Stomach (tissue), 9 donors: ENCODE data around the gene FAAP20. TPM values are rescaled to one million over a fixed set of nuclear protein-coding genes. Genes with fewer than 3 reads are reported as not detected.

ENCODE experiments used
- DNase-seq, 2 donors: peaks; one replicate each; pipeline versions ENCODE4 v3.0.0 to v3.0.0-alpha.2; 2013 to 2019
- H3K27ac ChIP-seq, 5 donors: fragments of 200-600 bp in 4 of 5; sonication (generic) in 4 of 5; one replicate each; pipeline ENCODE4 v1.5.1; 2013 to 2019; ENCODE audit warnings: mild to moderate bottlenecking in 1 of 5, moderate library complexity in 1 of 5
- H3K27me3 ChIP-seq, 3 donors: fragments of 200-600 bp; sonication (generic); one replicate each; pipeline ENCODE4 v1.5.1; 2017 to 2019; ENCODE audit warnings: mixed run types in 1 of 3
- H3K36me3 ChIP-seq, 4 donors: fragments of 200-600 bp; sonication (generic); 1 replicate in 3 of 4; 2 replicates in 1 of 4; pipeline ENCODE4 v1.5.1; 2016 to 2019
- H3K4me1 ChIP-seq, 4 donors: fragments of 200-600 bp; sonication (generic); one replicate each; pipeline ENCODE4 v1.5.1; 2016 to 2019
- H3K4me3 ChIP-seq, 4 donors: fragments of 200-600 bp; sonication (generic) in 3 of 4; one replicate each; pipeline ENCODE4 v1.5.1; 2016 to 2019; ENCODE audit warnings: mild to moderate bottlenecking in 1 of 4
- H3K9me3 ChIP-seq, 4 donors: fragments of 200-600 bp; sonication (generic); one replicate each; pipeline ENCODE4 v1.5.1; 2016 to 2019
- CTCF ChIP-seq, 7 experiments: fragments of 450-650 bp in 4 of 7; fragments of 200-600 bp in 3 of 7; sonication (generic) in 3 of 7; IDR thresholded peaks; one replicate each; pipeline ENCODE4 v1.5.1; 2016 to 2019; ENCODE audit warnings: antibody characterized with exemption in 7 of 7, control low read depth in 2 of 7, mild to moderate bottlenecking in 1 of 7
- EP300 ChIP-seq: sonication (generic); formaldehyde crosslinking; IDR thresholded peaks from one replicate; pipeline ENCODE4 v1.6.1; 2017; ENCODE audit warnings: antibody characterized with exemption
- POLR2A ChIP-seq, 4 donors: fragments of 450-650 bp; IDR thresholded peaks; one replicate each; pipeline ENCODE4 v1.6.1; 2016; ENCODE audit warnings: antibody characterized with exemption in 4 of 4, control low read depth in 2 of 4, mild to moderate bottlenecking in 1 of 4, moderate library complexity in 1 of 4
- POLR2AphosphoS5 ChIP-seq, 3 donors: sonication (generic); formaldehyde crosslinking; IDR thresholded peaks; one replicate each; pipeline ENCODE4 v1.6.1; 2016; ENCODE audit warnings: antibody characterized with exemption in 3 of 3
- WGBS, 5 donors: extraction: QIAGEN DNeasy Blood & Tissue Kit in 3 of 5; methylation state at CpG; one replicate each; pipeline versions ENCODE4 v1.1.5 to v1.1.7; 2013 to 2018; 5-methylcytosine and 5-hydroxymethylcytosine counted together
- intact Hi-C: fragments of 100-400 bp; cut with DNase I; formaldehyde crosslinking; loops from one replicate; pipeline ENCODE4 v1.15.1; 2023; ENCODE audit warnings: low total_unique reads
- polyA plus RNA-seq, 3 donors: library from polyadenylated mRNA; stranded (reverse); fragments of 200-250 nt; gene quantifications; one replicate each; pipeline ENCODE4 v1.2.3, GENCODE V29; 2013
- total RNA-seq, 5 donors: library from RNA; depleted of rRNA; stranded (reverse); fragments of >200 nt; gene quantifications; one replicate each; pipeline versions ENCODE4 v1.1.0 to v1.2.3, GENCODE V29; 2014 to 2016
- donor health status: healthy with polysubstance abuse.
- donor health status: Bipolar disorder and iron deficiency.
- donor health status: healthy.

Gene FAAP20
- total and polyA plus RNA-seq, 8 donors = 8.2 to 170 (median 67.1) TPM

- no peak for TF ChIP-seq EP300
- TF ChIP-seq POLR2A (IDR thresholded peaks at IDR 0.05) = no peak
- TF ChIP-seq CTCF (IDR thresholded peaks at IDR 0.05) = no peak
- no peak for TF ChIP-seq POLR2AphosphoS5 (IDR thresholded peaks at IDR 0.05)
- DNase-seq = no peak
- Histone ChIP-seq H3K4me1 (no peaks in the 10 kb centered on the region), H3K4me3 (no peak overlapping the region), H3K27me3 (no peaks in the 10 kb centered on the region), H3K36me3 (peaks cover 0 to 24% (median 14%) of the 10 kb centered on the region in 4 donors), H3K9me3 (peaks cover 0 to 2% (median 0%) of the 10 kb centered on the region in 4 donors), H3K27ac (no peak overlapping the region)
- WGBS, 5 donors = 86 to 95% (median 92%) methylated on average over 12 of the region's 12 CpGs
- intact Hi-C loops = no loop called here
Measured at GRCh38 chr1:2168535-2168934, 26.0 kb downstream of the FAAP20 start.

- no peak for TF ChIP-seq POLR2A (IDR thresholded peaks at IDR 0.05)
- TF ChIP-seq POLR2AphosphoS5 (IDR thresholded peaks at IDR 0.05) = no peak
- TF ChIP-seq CTCF (IDR thresholded peaks at IDR 0.05) = no peak
- no peak for TF ChIP-seq EP300
- Histone ChIP-seq H3K36me3 (peaks cover 0 to 28% (median 19%) of the 10 kb centered on the region in 4 donors), H3K27me3 (no peaks in the 10 kb centered on the region), H3K4me3 (no peak overlapping the region), H3K27ac (no peak overlapping the region), H3K9me3 (peaks cover 0 to 2% (median 0%) of the 10 kb centered on the region in 4 donors), H3K4me1 (no peaks in the 10 kb centered on the region)
- 92 to 95% (median 94%) methylated on average over 13 of the region's 13 CpGs for WGBS, 5 donors
- intact Hi-C loops = no loop called here
- DNase-seq = no peak
Measured at GRCh38 chr1:2168090-2168489, 26.5 kb downstream of the FAAP20 start.

GRCh38 chr1:2166695-2167094 is 27.9 kb downstream of the FAAP20 start:
- WGBS, 5 donors = 92 to 98% (median 97%) methylated on average over 3 to 10 of the region's 10 CpGs
- DNase-seq = no peak
- Histone ChIP-seq H3K9me3 (peaks cover 0 to 2% (median 0%) of the 10 kb centered on the region in 4 donors), H3K4me3 (no peak overlapping the region), H3K36me3 (peaks cover 0 to 21% (median 13%) of the 10 kb centered on the region in 4 donors), H3K4me1 (no peaks in the 10 kb centered on the region), H3K27ac (no peak overlapping the region), H3K27me3 (no peaks in the 10 kb centered on the region)
- intact Hi-C loops = no loop called here
- TF ChIP-seq EP300 (no peak), POLR2A (IDR thresholded peaks at IDR 0.05) (no peak)

GRCh38 chr1:2166254-2166653 is 28.3 kb downstream of the FAAP20 start:
- Histone ChIP-seq H3K27me3 (no peaks in the 10 kb centered on the region), H3K9me3 (peaks cover 0 to 2% (median 0%) of the 10 kb centered on the region in 4 donors), H3K4me3 (no peak overlapping the region), H3K4me1 (no peaks in the 10 kb centered on the region), H3K36me3 (peaks cover 0 to 20% (median 10%) of the 10 kb centered on the region in 4 donors), H3K27ac (no peak overlapping the region)
- TF ChIP-seq CTCF (IDR thresholded peaks at IDR 0.05) (no peak), POLR2A (IDR thresholded peaks at IDR 0.05) (no peak), EP300 (no peak), POLR2AphosphoS5 (IDR thresholded peaks at IDR 0.05) (no peak)
- 84 to 88% (median 84%) methylated on average over 13 to 14 of the region's 14 CpGs for WGBS, 5 donors
- intact Hi-C loops = no loop called here
- DNase-seq = no peak

GRCh38 chr1:2165646-2166045 is 28.9 kb downstream of the FAAP20 start:
- WGBS, 5 donors = 83 to 92% (median 91%) methylated on average over 17 to 19 of the region's 19 CpGs
- intact Hi-C loops = no loop called here
- no peak for DNase-seq
- Histone ChIP-seq H3K27ac (no peak overlapping the region), H3K9me3 (peaks cover 0 to 2% (median 0%) of the 10 kb centered on the region in 4 donors), H3K4me3 (no peak overlapping the region), H3K36me3 (peaks cover 0 to 20% (median 10%) of the 10 kb centered on the region in 4 donors), H3K4me1 (no peaks in the 10 kb centered on the region), H3K27me3 (no peaks in the 10 kb centered on the region)
- TF ChIP-seq POLR2AphosphoS5 (IDR thresholded peaks at IDR 0.05) (no peak), CTCF (IDR thresholded peaks at IDR 0.05) (no peak), EP300 (no peak), POLR2A (IDR thresholded peaks at IDR 0.05) (no peak)
